SH-SY5Y (cell line): ENCODE measurements around the gene MPZL3.

ENCODE experiments used
- GATA2 ChIP-seq: IDR thresholded peaks from 2 replicates; pipeline ENCODE4 v1.6.1; 2011; ENCODE audit warnings: mild to moderate bottlenecking, low read depth, low read length
- GATA3 ChIP-seq: IDR thresholded peaks from 2 replicates; pipeline ENCODE4 v1.6.1; 2011; ENCODE audit warnings: low read depth, mild to moderate bottlenecking, low read length, moderate library complexity

GRCh38 chr11:118277312-118277711 is 25.1 kb upstream of the MPZL3 start:
- no peak for TF ChIP-seq GATA2
- no peak for TF ChIP-seq GATA3
